Tibial nerve (tissue), 4 donors: ENCODE data around the gene ANKDD1A. TPM values are rescaled to one million over a fixed set of nuclear protein-coding genes. Genes with fewer than 3 reads are reported as not detected.

Experiments
- DNase-seq, 2 donors: peaks; one replicate each; pipeline ENCODE4 v3.0.0-alpha.2; 2019; ENCODE audit warnings: low spot score in 2 of 2
- H3K27ac ChIP-seq, 4 donors: fragments of 200-600 bp; sonication (generic) in 3 of 4; one replicate each; pipeline ENCODE4 v1.5.1; 2017 to 2019; ENCODE audit warnings: mild to moderate bottlenecking in 1 of 4
- H3K27me3 ChIP-seq, 2 donors: fragments of 200-600 bp; sonication (generic) in 1 of 2; one replicate each; pipeline versions ENCODE4 v1.5.1 to v1.6.0; 2017 to 2019
- H3K36me3 ChIP-seq, 3 donors: fragments of 200-600 bp; sonication (generic); one replicate each; pipeline ENCODE4 v1.5.1; 2018 to 2019
- H3K4me1 ChIP-seq, 4 donors: fragments of 200-600 bp; sonication (generic) in 3 of 4; one replicate each; pipeline ENCODE4 v1.5.1; 2017 to 2019
- H3K4me3 ChIP-seq, 4 donors: fragments of 200-600 bp; sonication (generic) in 3 of 4; one replicate each; pipeline ENCODE4 v1.5.1; 2017 to 2019; ENCODE audit warnings: mild to moderate bottlenecking in 1 of 4, moderate library complexity in 1 of 4
- H3K9me3 ChIP-seq, 4 donors: fragments of 200-600 bp; sonication (generic) in 3 of 4; one replicate each; pipeline ENCODE4 v1.5.1; 2017 to 2019
- EP300 ChIP-seq, 2 donors: sonication (generic); formaldehyde crosslinking; IDR thresholded peaks; one replicate each; pipeline ENCODE4 v1.6.1; 2017; ENCODE audit warnings: antibody characterized with exemption in 2 of 2, mild to moderate bottlenecking in 1 of 2
- POLR2A ChIP-seq, 2 donors: fragments of 450-650 bp; IDR thresholded peaks; one replicate each; pipeline ENCODE4 v1.6.1; 2017; ENCODE audit warnings: antibody characterized with exemption in 2 of 2, mild to moderate bottlenecking in 2 of 2, moderate library complexity in 2 of 2
- WGBS, 2 donors: methylation state at CpG; one replicate each; pipeline ENCODE4 v1.1.5; 2018; 5-methylcytosine and 5-hydroxymethylcytosine counted together
- total RNA-seq, 4 donors: library from RNA; depleted of rRNA; stranded (reverse); fragments of >200 nt; gene quantifications; one replicate each; pipeline ENCODE4 v1.1.0, GENCODE V29; 2016
- TF ChIP-seq, protein P1 (sequence below), 5 experiments: fragments of 200-600 bp in 3 of 5; fragments of 450-650 bp in 2 of 5; sonication (generic) in 3 of 5; IDR thresholded peaks; one replicate each; pipeline ENCODE4 v1.5.1; 2016 to 2019; ENCODE audit warnings: antibody characterized with exemption in 5 of 5, mild to moderate bottlenecking in 3 of 5, moderate library complexity in 2 of 5

ANKDD1A gene
- total RNA-seq, 4 donors from 2014 or later = 18.2 to 39.3 (median 26.3) TPM

DNA sequence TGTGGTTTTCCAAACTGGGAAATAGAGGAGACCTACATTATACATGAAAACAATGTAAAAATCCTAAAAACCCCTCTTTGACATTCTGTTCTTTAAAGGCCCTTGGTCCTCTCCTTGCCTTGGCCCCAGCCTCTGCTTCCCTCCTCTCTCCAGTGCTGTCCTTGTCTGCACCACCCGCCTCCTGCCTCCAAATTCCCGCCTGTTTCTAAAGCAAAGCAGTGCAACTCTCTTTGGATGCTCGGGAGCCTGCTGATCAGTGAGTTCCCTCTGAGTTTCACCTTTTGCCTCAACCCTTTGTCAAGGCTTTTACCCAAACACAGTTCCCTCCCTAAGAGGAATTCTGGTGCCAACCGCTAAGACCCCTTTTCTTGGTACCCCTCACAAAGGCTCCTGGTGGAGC, 8.0 kb downstream of the ANKDD1A start:
- H3K9me3 ChIP-seq = no peaks in the 10 kb centered on the region
- H3K27me3 ChIP-seq = no peaks in the 10 kb centered on the region
- TF ChIP-seq EP300 (IDR thresholded peaks at IDR 0.05) = no peak
- TF ChIP-seq, protein P1, sequence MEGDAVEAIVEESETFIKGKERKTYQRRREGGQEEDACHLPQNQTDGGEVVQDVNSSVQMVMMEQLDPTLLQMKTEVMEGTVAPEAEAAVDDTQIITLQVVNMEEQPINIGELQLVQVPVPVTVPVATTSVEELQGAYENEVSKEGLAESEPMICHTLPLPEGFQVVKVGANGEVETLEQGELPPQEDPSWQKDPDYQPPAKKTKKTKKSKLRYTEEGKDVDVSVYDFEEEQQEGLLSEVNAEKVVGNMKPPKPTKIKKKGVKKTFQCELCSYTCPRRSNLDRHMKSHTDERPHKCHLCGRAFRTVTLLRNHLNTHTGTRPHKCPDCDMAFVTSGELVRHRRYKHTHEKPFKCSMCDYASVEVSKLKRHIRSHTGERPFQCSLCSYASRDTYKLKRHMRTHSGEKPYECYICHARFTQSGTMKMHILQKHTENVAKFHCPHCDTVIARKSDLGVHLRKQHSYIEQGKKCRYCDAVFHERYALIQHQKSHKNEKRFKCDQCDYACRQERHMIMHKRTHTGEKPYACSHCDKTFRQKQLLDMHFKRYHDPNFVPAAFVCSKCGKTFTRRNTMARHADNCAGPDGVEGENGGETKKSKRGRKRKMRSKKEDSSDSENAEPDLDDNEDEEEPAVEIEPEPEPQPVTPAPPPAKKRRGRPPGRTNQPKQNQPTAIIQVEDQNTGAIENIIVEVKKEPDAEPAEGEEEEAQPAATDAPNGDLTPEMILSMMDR (IDR thresholded peaks at IDR 0.05) = no peak
- TF ChIP-seq POLR2A (IDR thresholded peaks at IDR 0.05) = no peak
- H3K27ac ChIP-seq = no peak overlapping the region
- H3K36me3 ChIP-seq = no peaks in the 10 kb centered on the region
- H3K4me3 ChIP-seq = no peak overlapping the region
- H3K4me1 ChIP-seq = peaks cover 0 to 20% (median 3%) of the 10 kb centered on the region in 4 donors
- no peak for DNase-seq
- WGBS, 2 donors = 94 to 96% methylated on average over 4 of the region's 4 CpGs

- no peak overlapping the region for H3K4me3 ChIP-seq
- H3K27me3 ChIP-seq = no peaks in the 10 kb centered on the region
These were observed 10.0 kb downstream of the ANKDD1A start for GRCh38 chr15:64921711-64922110.

GRCh38 chr15:64923546-64923945, 11.8 kb downstream of the ANKDD1A start:
- peaks cover 0 to 20% (median 3%) of the 10 kb centered on the region in 4 donors for H3K4me1 ChIP-seq
- H3K36me3 ChIP-seq = peaks cover 0 to 17% (median 0%) of the 10 kb centered on the region in 3 donors
- H3K9me3 ChIP-seq = no peaks in the 10 kb centered on the region
- no peak overlapping the region for H3K27ac ChIP-seq
- TF ChIP-seq, protein P1 (IDR thresholded peaks at IDR 0.05) = no peak
- TF ChIP-seq EP300 (IDR thresholded peaks at IDR 0.05) (no peak), POLR2A (IDR thresholded peaks at IDR 0.05) (no peak)
- no peak for DNase-seq
- no peaks in the 10 kb centered on the region for H3K27me3 ChIP-seq
- WGBS, 2 donors = 83 to 98% methylated on average over 2 of the region's 2 CpGs
- H3K4me3 ChIP-seq = no peak overlapping the region

More at GRCh38 chr15:64921711-64922110, 10.0 kb downstream of the ANKDD1A start:
- H3K36me3 ChIP-seq = peaks cover 0 to 10% (median 0%) of the 10 kb centered on the region in 3 donors
- no peaks in the 10 kb centered on the region for H3K9me3 ChIP-seq
- 64 to 69% methylated on average over 6 of the region's 6 CpGs for WGBS, 2 donors
- TF ChIP-seq EP300 (IDR thresholded peaks at IDR 0.05) = no peak
- no peak for DNase-seq
- peak overlapping the region in 3 of 4 donors; percentile 26 to 72 (median 63) for H3K27ac ChIP-seq
- peaks cover 0 to 20% (median 3%) of the 10 kb centered on the region in 4 donors for H3K4me1 ChIP-seq

DNA sequence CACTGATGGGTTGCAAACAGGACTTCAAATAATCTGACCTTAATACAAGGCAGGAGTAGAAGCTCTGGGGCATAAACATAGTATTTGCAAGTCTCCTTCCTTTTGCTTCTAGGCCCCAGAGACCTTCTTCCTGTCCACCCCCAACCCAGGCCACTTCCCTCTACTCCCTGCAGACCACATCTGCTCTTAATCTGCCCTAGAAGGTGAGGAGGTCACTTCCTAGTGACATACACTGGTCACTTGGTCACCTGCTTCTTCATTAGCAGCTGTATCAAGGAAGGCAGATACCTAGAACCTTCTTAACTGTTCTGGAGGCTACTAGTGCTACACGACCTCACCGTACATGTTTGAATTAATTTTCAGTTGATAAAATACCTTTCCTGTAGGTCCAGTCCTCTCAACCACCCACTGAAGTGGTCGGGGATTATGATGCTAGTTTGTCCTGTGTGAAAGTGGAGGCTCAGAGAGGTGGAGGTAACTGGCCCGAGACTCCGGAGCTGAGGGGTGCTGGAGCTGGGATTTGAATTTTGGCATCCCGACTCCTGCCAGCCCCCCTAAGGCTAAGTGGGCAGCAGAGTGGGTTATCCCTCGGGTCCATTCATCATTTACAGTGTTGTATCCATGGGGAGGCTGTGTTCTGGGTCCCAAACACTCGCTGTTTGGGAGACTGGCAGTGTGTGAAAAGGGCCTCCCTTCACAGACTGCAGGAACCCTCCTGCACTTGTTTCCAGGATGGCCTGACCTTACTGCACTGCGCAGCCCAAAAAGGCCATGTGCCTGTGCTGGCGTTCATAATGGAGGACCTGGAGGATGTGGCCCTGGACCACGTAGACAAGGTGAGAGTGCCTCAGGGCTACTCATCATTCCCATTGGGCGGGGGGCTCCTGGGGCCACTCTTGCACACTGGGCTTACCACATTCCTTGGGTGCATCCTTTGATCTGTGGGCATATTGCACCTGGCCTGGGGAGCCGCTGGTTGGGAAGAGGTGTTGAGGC, 13.9 kb downstream of the ANKDD1A start:
- H3K36me3 ChIP-seq = peaks cover 0 to 21% (median 0%) of the 10 kb centered on the region in 3 donors
- 91 to 95% methylated on average over 9 to 13 of the region's 13 CpGs for whole genome bisulfite sequencing, 2 donors
- no peak overlapping the region for H3K4me3 ChIP-seq
- H3K9me3 ChIP-seq = no peaks in the 10 kb centered on the region
- no peak for TF ChIP-seq POLR2A (IDR thresholded peaks at IDR 0.05)
- no peak for TF ChIP-seq EP300 (IDR thresholded peaks at IDR 0.05)
- no peaks in the 10 kb centered on the region for H3K27me3 ChIP-seq
- peaks cover 0 to 25% (median 5%) of the 10 kb centered on the region in 4 donors for H3K4me1 ChIP-seq
- no peak overlapping the region for H3K27ac ChIP-seq
- DNase-seq = no peak

DNA sequence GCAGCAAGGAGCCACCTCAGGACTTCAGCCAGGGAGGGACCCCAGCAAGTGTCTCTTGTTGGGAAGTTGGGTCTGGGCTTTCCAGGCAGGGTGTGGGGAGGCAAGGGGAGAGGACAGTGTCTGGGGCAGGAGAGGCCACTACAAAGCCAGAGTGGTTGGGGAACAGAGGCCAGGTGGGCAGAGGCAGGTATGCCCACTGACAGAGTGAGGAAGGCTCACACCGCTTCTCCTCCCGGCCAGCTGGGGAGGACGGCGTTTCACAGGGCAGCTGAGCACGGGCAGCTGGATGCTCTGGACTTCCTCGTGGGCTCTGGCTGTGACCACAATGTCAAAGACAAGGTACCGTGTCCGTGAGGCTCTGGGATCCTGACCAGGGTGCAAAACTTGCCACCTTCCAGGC, 15.0 kb downstream of the ANKDD1A start:
- Histone ChIP-seq H3K9me3 (no peaks in the 10 kb centered on the region), H3K27me3 (no peaks in the 10 kb centered on the region), H3K4me1 (peaks cover 0 to 32% (median 5%) of the 10 kb centered on the region in 4 donors), H3K36me3 (peaks cover 0 to 27% (median 0%) of the 10 kb centered on the region in 3 donors), H3K4me3 (no peak overlapping the region), H3K27ac (no peak overlapping the region)
- WGBS, 2 donors = 87 to 96% methylated on average over 7 to 8 of the region's 8 CpGs
- TF ChIP-seq, protein P1 (IDR thresholded peaks at IDR 0.05) = no peak
- no peak for TF ChIP-seq POLR2A (IDR thresholded peaks at IDR 0.05)
- no peak for TF ChIP-seq EP300 (IDR thresholded peaks at IDR 0.05)
- no peak for DNase-seq
